GM06990 (cell line): ENCODE results near the gene TNFAIP1.

ENCODE experiments used
- DNase-seq: peaks from one replicate; pipeline ENCODE4 v3.0.0-alpha.2; 2011; ENCODE audit not compliant: insufficient read length; ENCODE audit errors: extremely low read depth
- H3K27me3 ChIP-seq: replicated peaks from 2 replicates; pipeline ENCODE4 v1.6.0; 2011; ENCODE audit warnings: low read length; ENCODE audit not compliant: control insufficient read depth, insufficient read depth
- H3K36me3 ChIP-seq: 2 replicates; pipeline ENCODE4 v1.5.1; 2011; ENCODE audit warnings: low read length; ENCODE audit not compliant: control insufficient read depth, insufficient read depth
- H3K4me3 ChIP-seq: replicated peaks from 2 replicates; pipeline ENCODE4 v1.5.1; 2011; ENCODE audit warnings: low read depth, mild to moderate bottlenecking, control low read depth, low read length
- CTCF ChIP-seq: IDR thresholded peaks from 2 replicates; pipeline ENCODE4 v1.5.1; 2011; ENCODE audit warnings: low read length, control low read depth, mild to moderate bottlenecking, inconsistent platforms; ENCODE audit not compliant: insufficient read depth, poor library complexity, severe bottlenecking

TNFAIP1 gene

GRCh38 chr17:28357061-28357900, 21.7 kb downstream of the TNFAIP1 start, which contains the start of gene POLDIP2:
Gene POLDIP2, minus strand, starts transcription at chr17:28357527. Its CDS starts 79 bp downstream, at chr17:28357448.
- peak; percentile 94 for DNase-seq
- peak within 1 kb of the TSS; percentile 72 for H3K4me3 ChIP-seq
- TF ChIP-seq CTCF: no peak
- no peaks in the 10 kb centered on the region for H3K27me3 ChIP-seq
- peaks cover 33% of the 10 kb centered on the region for H3K36me3 ChIP-seq

GRCh38 chr17:28357901-28358197, 22.3 kb downstream of the TNFAIP1 start:
- Histone ChIP-seq H3K4me3 (peak overlapping the region; percentile 72), H3K27me3 (no peaks in the 10 kb centered on the region), H3K36me3 (peaks cover 33% of the 10 kb centered on the region)
- TF ChIP-seq CTCF: no peak
- DNase-seq: no peak

GRCh38 chr17:28363186-28363585, 27.6 kb downstream of the TNFAIP1 start:
- Histone ChIP-seq H3K36me3 (peaks cover 22% of the 10 kb centered on the region), H3K27me3 (no peaks in the 10 kb centered on the region), H3K4me3 (no peak overlapping the region)
- DNase-seq: no peak
- no peak for TF ChIP-seq CTCF

- DNase-seq: no peak
- Histone ChIP-seq H3K36me3 (peaks cover 22% of the 10 kb centered on the region), H3K4me3 (no peak overlapping the region), H3K27me3 (no peaks in the 10 kb centered on the region)
- TF ChIP-seq CTCF: no peak
These were observed 28.5 kb downstream of the TNFAIP1 start for GRCh38 chr17:28363776-28364650.

GRCh38 chr17:28364665-28365363, 29.3 kb downstream of the TNFAIP1 start, which contains the start of gene SEBOX:
Gene SEBOX, minus strand, starts transcription at chr17:28365199. Its CDS starts 48 bp downstream, at chr17:28365151.
- H3K27me3 ChIP-seq: no peaks in the 10 kb centered on the region
- peaks cover 22% of the 10 kb centered on the region for H3K36me3 ChIP-seq
- no peak for TF ChIP-seq CTCF
- no peak within 1 kb of the TSS for H3K4me3 ChIP-seq
- DNase-seq: no peak
